CD4-positive, alpha-beta T cell treated with Interleukin-1 beta for 1 hour (primary cell): ENCODE data around the gene FILIP1.
"Not testable (repeated sequence)": the region's sequence is repeated elsewhere in the genome, so short reads cannot be mapped to it uniquely, and the experiment has no call there.

Source experiments
- DNase-seq, 2 donors: peaks; one replicate each; pipeline ENCODE4 v3.0.0-alpha.2; 2020 to 2022

FILIP1 gene

GRCh38 chr6:75419416-75419815 is 74.2 kb downstream of the FILIP1 start:
- DNase-seq: no peak

- no peak for DNase-seq
These were observed 75.4 kb downstream of the FILIP1 start for GRCh38 chr6:75418233-75418632.

- no peak for DNase-seq
These were observed 77.2 kb downstream of the FILIP1 start for GRCh38 chr6:75416443-75416842.

- DNase-seq: no peak
These were observed 77.8 kb downstream of the FILIP1 start for GRCh38 chr6:75415804-75416203.

GRCh38 chr6:75414445-75415021 is 79.1 kb downstream of the FILIP1 start:
- no peak for DNase-seq

GRCh38 chr6:75412969-75413662 is 80.5 kb downstream of the FILIP1 start:
- no peak for DNase-seq

- DNase-seq: not testable (repeated sequence)
These were observed 83.0 kb downstream of the FILIP1 start for GRCh38 chr6:75410564-75410963.

- DNase-seq: no peak
These were observed 83.7 kb downstream of the FILIP1 start for GRCh38 chr6:75409928-75410327.

- no peak for DNase-seq
These were observed 84.3 kb downstream of the FILIP1 start for GRCh38 chr6:75409286-75409685.

- DNase-seq: no peak
These were observed 90.0 kb downstream of the FILIP1 start for GRCh38 chr6:75403563-75404080.

- DNase-seq: no peak
These were observed 91.3 kb downstream of the FILIP1 start for GRCh38 chr6:75402296-75402695.

GRCh38 chr6:75397656-75398465 is 95.7 kb downstream of the FILIP1 start:
- no peak for DNase-seq

GRCh38 chr6:75397171-75397570 is 96.4 kb downstream of the FILIP1 start:
- DNase-seq: no peak

GRCh38 chr6:75396005-75396800 is 97.4 kb downstream of the FILIP1 start:
- DNase-seq: no peak

- DNase-seq: no peak
These were observed 99.8 kb downstream of the FILIP1 start for GRCh38 chr6:75393806-75394205.

- no peak for DNase-seq
These were observed 102.3 kb downstream of the FILIP1 start for GRCh38 chr6:75391276-75391675.

GRCh38 chr6:75386050-75386770 is 107.4 kb downstream of the FILIP1 start:
- no peak for DNase-seq

GRCh38 chr6:75384116-75384515 is 109.5 kb downstream of the FILIP1 start:
- DNase-seq: no peak

GRCh38 chr6:75382634-75382900 is 111.0 kb downstream of the FILIP1 start:
- no peak for DNase-seq

- no peak for DNase-seq
These were observed 111.5 kb downstream of the FILIP1 start for GRCh38 chr6:75381877-75382633.

GRCh38 chr6:75379536-75379935 is 114.1 kb downstream of the FILIP1 start:
- DNase-seq: no peak

GRCh38 chr6:75378101-75378500 is 115.5 kb downstream of the FILIP1 start:
- DNase-seq: no peak
